NCI-H524 (cell line): Measurements from ENCODE around the gene ABHD12.
"Not testable (repeated sequence)": the region's sequence is repeated elsewhere in the genome, so short reads cannot be mapped to it uniquely, and the experiment has no call there.

Source experiments
- DNase-seq, 2 experiments: peaks; one replicate each; lab custom pipeline; 2025; lab: John Stamatoyannopoulos, UW

Gene ABHD12

GRCh38 chr20:25321991-25322390, 68.6 kb downstream of the ABHD12 start:
- DNase-seq = no peak

- DNase-seq = no peak
These were observed 69.3 kb downstream of the ABHD12 start for GRCh38 chr20:25321262-25321831.

GRCh38 chr20:25320035-25320800, 70.4 kb downstream of the ABHD12 start:
- DNase-seq = peak; percentile 87 to 96

- no peak for DNase-seq
These were observed 71.2 kb downstream of the ABHD12 start for GRCh38 chr20:25319241-25320034.

- no peak for DNase-seq
These were observed 72.0 kb downstream of the ABHD12 start for GRCh38 chr20:25318471-25319240.

- DNase-seq = peak in 1 of 2 experiments; percentile 55
These were observed 73.1 kb downstream of the ABHD12 start for GRCh38 chr20:25317351-25318075.

GRCh38 chr20:25316506-25317190, 74.0 kb downstream of the ABHD12 start:
- no peak for DNase-seq

- DNase-seq = no peak
These were observed 75.0 kb downstream of the ABHD12 start for GRCh38 chr20:25315418-25316210.

GRCh38 chr20:25314497-25315417, 75.9 kb downstream of the ABHD12 start:
- no peak for DNase-seq

GRCh38 chr20:25313593-25313992, 77.0 kb downstream of the ABHD12 start:
- DNase-seq = no peak

GRCh38 chr20:25312716-25313115, 77.9 kb downstream of the ABHD12 start:
- DNase-seq = not testable (repeated sequence)

GRCh38 chr20:25310921-25311728, 79.5 kb downstream of the ABHD12 start:
- DNase-seq = no peak

GRCh38 chr20:25310268-25310920, 80.2 kb downstream of the ABHD12 start:
- DNase-seq = peak; percentile 14 to 32

GRCh38 chr20:25309395-25310267, 81.0 kb downstream of the ABHD12 start:
- DNase-seq = no peak

- DNase-seq = no peak
These were observed 81.8 kb downstream of the ABHD12 start for GRCh38 chr20:25308671-25309394.

GRCh38 chr20:25308083-25308491, 82.5 kb downstream of the ABHD12 start:
- no peak for DNase-seq
